ENCODE measurements around the gene MAST1.
"Not testable (repeated sequence)": the region's sequence is repeated elsewhere in the genome, so short reads cannot be mapped to it uniquely, and the experiment has no call there.

The MAST1 gene

GRCh38 chr19:12884926-12885748, 46.8 kb downstream of the MAST1 start:
- in situ Hi-C loops (cut with MboI; ENCODE audit: low pct_unique_long_range_greater_than_20kb, low sequenced_read_pairs), result no loop called here
- no peak for DNase-seq

GRCh38 chr19:12885749-12886650, 47.7 kb downstream of the MAST1 start:
- no peak for DNase-seq
- in situ Hi-C loops (cut with MboI; ENCODE audit: low pct_unique_long_range_greater_than_20kb, low sequenced_read_pairs), result no loop called here

- in situ Hi-C loops (cut with MboI; ENCODE audit: low pct_unique_long_range_greater_than_20kb, low sequenced_read_pairs), result no loop called here
- no peak for DNase-seq
Measured at GRCh38 chr19:12886651-12886968, 48.3 kb downstream of the MAST1 start.

- DNase-seq, result no peak
- in situ Hi-C loops (cut with MboI; ENCODE audit: low pct_unique_long_range_greater_than_20kb, low sequenced_read_pairs), result no loop called here
Measured at GRCh38 chr19:12886969-12887747, 48.8 kb downstream of the MAST1 start, which contains the start of gene KLF1. Gene KLF1, minus strand, starts transcription at chr19:12887201. Its CDS starts 61 bp downstream, at chr19:12887140.

GRCh38 chr19:12888006-12888603, 49.8 kb downstream of the MAST1 start:
- DNase-seq, result no peak
- in situ Hi-C loops (cut with MboI; ENCODE audit: low pct_unique_long_range_greater_than_20kb, low sequenced_read_pairs), result no loop called here

- in situ Hi-C loops (cut with MboI; ENCODE audit: low pct_unique_long_range_greater_than_20kb, low sequenced_read_pairs); DNase-seq: not testable (repeated sequence)
Measured at GRCh38 chr19:12890299-12890786, 52.0 kb downstream of the MAST1 start.

- in situ Hi-C loops (cut with MboI; ENCODE audit: low pct_unique_long_range_greater_than_20kb, low sequenced_read_pairs), result no loop called here
- peak; percentile 99 for DNase-seq
Measured at GRCh38 chr19:12890787-12891552, 52.7 kb downstream of the MAST1 start, which contains the start of gene GCDH. Gene GCDH, plus strand, starts transcription at chr19:12891160. Its CDS starts 145 bp downstream, at chr19:12891305.

- in situ Hi-C loops (cut with MboI; ENCODE audit: low pct_unique_long_range_greater_than_20kb, low sequenced_read_pairs), result no loop called here
- DNase-seq, result no peak
Measured at GRCh38 chr19:12891553-12892021, 53.3 kb downstream of the MAST1 start.

- no peak for DNase-seq
- in situ Hi-C loops (cut with MboI; ENCODE audit: low pct_unique_long_range_greater_than_20kb, low sequenced_read_pairs), result no loop called here
Measured at GRCh38 chr19:12893582-12893981, 55.3 kb downstream of the MAST1 start.

GRCh38 chr19:12896460-12896859, 58.1 kb downstream of the MAST1 start:
- DNase-seq, result no peak
- in situ Hi-C loops (cut with MboI; ENCODE audit: low pct_unique_long_range_greater_than_20kb, low sequenced_read_pairs), result no loop called here

GRCh38 chr19:12899891-12900518, 61.7 kb downstream of the MAST1 start:
- DNase-seq, result no peak
- in situ Hi-C loops (cut with MboI; ENCODE audit: low pct_unique_long_range_greater_than_20kb, low sequenced_read_pairs), result no loop called here

GRCh38 chr19:12907166-12907565, 68.9 kb downstream of the MAST1 start:
- in situ Hi-C loops (cut with MboI; ENCODE audit: low pct_unique_long_range_greater_than_20kb, low sequenced_read_pairs), result no loop called here
- no peak for DNase-seq

GRCh38 chr19:12912571-12912970, 74.3 kb downstream of the MAST1 start:
- DNase-seq, result no peak
- in situ Hi-C loops (cut with MboI; ENCODE audit: low pct_unique_long_range_greater_than_20kb, low sequenced_read_pairs), result no loop called here

- DNase-seq, result peak; percentile 89
- in situ Hi-C loops (cut with MboI; ENCODE audit: low pct_unique_long_range_greater_than_20kb, low sequenced_read_pairs), result no loop called here
Measured at GRCh38 chr19:12913011-12913561, 74.8 kb downstream of the MAST1 start.

GRCh38 chr19:12913851-12914690, 75.8 kb downstream of the MAST1 start:
- peak; percentile 93 for DNase-seq
- in situ Hi-C loops (cut with MboI; ENCODE audit: low pct_unique_long_range_greater_than_20kb, low sequenced_read_pairs), result no loop called here

- in situ Hi-C loops (cut with MboI; ENCODE audit: low pct_unique_long_range_greater_than_20kb, low sequenced_read_pairs); DNase-seq: not testable (repeated sequence)
Measured at GRCh38 chr19:12915860-12916259, 77.5 kb downstream of the MAST1 start.

All from KBM-7 (cell line).